Adrenal gland (tissue), 5 donors: Measurements from ENCODE around the gene FMNL2.

Experiments used
- CTCF ChIP-seq, 6 experiments: fragments of 450-650 bp in 4 of 6; fragments of 200-600 bp in 2 of 6; sonication (generic) in 1 of 6; IDR thresholded peaks; 1 replicate in 5 of 6; 2 replicates in 1 of 6; pipeline versions ENCODE4 v1.5.1 to v1.8.0; 2016 to 2021; ENCODE audit warnings: antibody characterized with exemption in 6 of 6, mild to moderate bottlenecking in 2 of 6, moderate library complexity in 1 of 6
- POLR2A ChIP-seq, 2 donors: fragments of 450-650 bp; IDR thresholded peaks; one replicate each; pipeline ENCODE4 v1.6.1; 2017; ENCODE audit warnings: antibody characterized with exemption in 2 of 2, mild to moderate bottlenecking in 2 of 2, moderate library complexity in 1 of 2
- donor health status: DM: no; HTN: no; CAD: no.

DNA sequence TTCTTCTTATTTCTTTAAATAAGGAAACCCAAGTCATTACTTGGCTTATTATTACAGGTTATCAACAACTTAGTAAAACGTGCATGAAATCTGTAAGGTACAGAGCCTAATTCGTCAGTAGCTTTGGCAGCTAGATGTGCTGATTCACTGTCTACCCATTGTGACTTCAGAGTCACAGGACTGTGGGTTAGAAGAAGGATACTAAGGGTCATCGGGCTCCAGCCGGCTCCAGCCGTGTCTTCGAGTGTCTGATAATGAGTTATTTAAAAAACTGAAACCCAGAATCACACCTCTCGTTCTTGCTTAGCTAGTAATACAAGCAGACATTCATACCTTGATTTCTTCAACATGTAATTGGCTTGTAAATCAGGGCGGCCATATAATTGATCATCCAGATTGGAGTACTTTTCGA is 170.5 kb downstream of the FMNL2 start:
- TF ChIP-seq CTCF (IDR thresholded peaks at IDR 0.05) (no peak), POLR2A (IDR thresholded peaks at IDR 0.05) (no peak)
